K562 treated with DMSO at 1 percent for 24 hours (cell line): ENCODE data around the gene MUC21. TPM values are rescaled to one million over a fixed set of nuclear protein-coding genes. Genes with fewer than 3 reads are reported as not detected.

Experiments
- total RNA-seq: library from RNA; unstranded; fragments of 300-600 nt; gene quantifications from 2 replicates; pipeline ENCODE4 v1.2.3, GENCODE V29; 2022; ENCODE audit warnings: low read depth; ENCODE audit not compliant: insufficient read depth

MUC21 gene
- not detected in 2 replicates for total RNA-seq

DNA sequence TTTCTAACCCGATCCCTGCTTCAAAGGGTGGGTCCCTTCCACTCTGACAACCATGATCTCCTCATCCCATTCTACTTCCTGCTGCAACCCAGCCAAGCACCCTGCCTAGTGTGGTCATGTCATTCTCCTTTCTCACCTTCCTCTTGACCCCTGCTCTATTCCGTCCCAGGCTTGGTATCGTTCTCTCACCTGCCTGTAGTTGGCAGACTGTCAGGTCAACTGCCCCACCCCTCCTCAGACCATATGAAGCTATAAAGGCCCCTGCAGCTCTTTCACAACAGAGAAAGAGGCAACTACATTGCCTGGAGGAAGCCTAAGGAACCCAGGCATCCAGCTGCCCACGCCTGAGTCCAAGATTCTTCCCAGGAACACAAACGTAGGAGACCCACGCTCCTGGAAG, at the start of gene MUC21:
Gene MUC21 (plus strand): TSS at position 280 of the 400 bp plus-strand sequence. CDS start 241 bp downstream, outside the sequence.

DNA sequence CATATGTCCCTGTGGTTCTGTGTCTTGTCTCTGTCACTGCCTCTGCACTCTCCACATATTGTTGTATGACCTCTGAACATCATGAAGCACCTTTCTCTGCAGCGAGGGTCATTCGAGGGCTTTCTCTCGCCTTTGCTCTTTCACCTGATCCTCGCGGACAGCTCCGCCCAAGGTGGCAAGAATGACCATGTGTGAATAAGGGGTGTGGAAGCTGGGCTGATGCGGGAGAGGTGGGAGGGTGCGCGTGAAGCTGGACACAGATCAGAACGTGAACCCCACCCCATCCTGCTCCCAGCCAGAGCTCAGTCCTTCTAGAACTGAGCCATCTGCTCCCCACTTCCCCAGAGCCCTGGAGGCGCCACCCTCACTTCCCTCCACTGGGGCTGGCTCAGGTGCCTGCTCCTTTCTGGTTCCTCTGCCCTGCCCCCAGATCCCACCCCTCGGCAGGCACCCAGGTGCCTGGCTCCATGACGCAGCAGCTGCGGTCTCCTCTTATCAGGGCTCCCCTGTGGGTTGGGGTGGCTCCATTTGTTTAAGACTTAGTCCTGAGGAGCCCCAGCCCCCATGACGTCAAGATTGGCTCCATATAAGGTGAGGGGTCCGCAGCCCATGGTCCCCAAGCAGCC, 43.0 kb upstream of the MUC21 start, which contains the start of gene MUCL3:
Gene MUCL3 (plus strand): TSS at position 613 of the 626 bp plus-strand sequence. CDS start 27 bp downstream, outside the sequence.

DNA sequence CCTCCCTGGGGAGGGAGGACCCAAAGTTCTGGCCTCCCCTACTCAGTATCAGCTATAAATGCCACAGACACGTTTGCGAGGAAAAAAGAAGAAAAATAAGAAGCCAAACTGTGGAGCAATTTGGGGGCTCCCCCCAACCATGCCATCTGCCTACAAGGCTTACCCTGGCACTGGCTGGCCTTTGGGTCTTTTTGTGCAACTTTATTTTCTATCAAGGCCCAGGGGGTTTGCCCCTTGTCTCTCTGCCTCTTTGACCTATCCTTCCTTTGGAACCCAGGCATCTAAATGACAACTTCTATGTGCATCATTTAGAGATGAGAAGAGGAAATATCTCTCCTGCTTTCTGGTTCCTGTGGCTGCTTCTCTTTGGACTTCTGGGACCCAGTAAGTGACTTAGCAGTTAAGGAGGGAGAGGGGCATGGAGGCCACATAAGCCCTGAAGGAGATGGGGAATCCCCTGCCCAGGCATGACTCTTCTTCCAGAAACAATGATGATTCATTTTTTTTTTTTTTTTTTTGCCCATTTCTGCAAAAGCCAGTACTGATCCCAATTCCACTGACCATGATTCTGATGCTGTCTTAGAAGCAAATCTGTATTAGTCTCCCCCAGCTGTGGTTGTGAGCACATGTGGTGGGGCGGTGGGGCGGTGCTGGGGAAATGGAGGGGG, 27.0 kb downstream of the MUC21 start, which contains the start of gene MUC22:
Gene MUC22 (plus strand): TSS at position 82 of the 668 bp plus-strand sequence. CDS start 233 bp downstream, at position 315.

Other genes starting within 250 kb of the MUC21 start
- gene FLOT1, start 241.0 kb upstream of the MUC21 start, total RNA-seq, result 309 and 334 TPM in 2 replicates
- 187 and 201 TPM in 2 replicates for gene IER3, start 239.2 kb upstream of the MUC21 start, total RNA-seq
- 79.0 and 87.6 TPM in 2 replicates for gene DDR1, start 99.2 kb upstream of the MUC21 start, total RNA-seq
- 43.0 and 44.3 TPM in 2 replicates for gene GTF2H4, start 75.5 kb upstream of the MUC21 start, total RNA-seq
- 59.2 and 63.7 TPM in 2 replicates for gene VARS2, start 69.5 kb upstream of the MUC21 start, total RNA-seq
- not detected in 2 replicates for gene SFTA2, start 51.5 kb upstream of the MUC21 start, total RNA-seq
- gene MUCL3, start 42.7 kb upstream of the MUC21 start, total RNA-seq, result 0.05 TPM in 1 of 2 replicates, not detected in the other
- not detected in 2 replicates for gene MUC22, start 26.8 kb downstream of the MUC21 start, total RNA-seq
- gene C6orf15, start 128.9 kb downstream of the MUC21 start, total RNA-seq, result not detected in 2 replicates
- not detected in 2 replicates for gene PSORS1C1, start 131.1 kb downstream of the MUC21 start, total RNA-seq
- not detected in 2 replicates for gene CDSN, start 136.7 kb downstream of the MUC21 start, total RNA-seq
- gene PSORS1C2, start 155.3 kb downstream of the MUC21 start, total RNA-seq, result not detected in 2 replicates
- gene CCHCR1, start 174.1 kb downstream of the MUC21 start, total RNA-seq, result 39.6 and 47.7 TPM in 2 replicates
- 72.6 and 76.1 TPM in 2 replicates for gene TCF19, start 174.9 kb downstream of the MUC21 start, total RNA-seq
- gene POU5F1, start 187.0 kb downstream of the MUC21 start, total RNA-seq, result 0.91 and 1.3 TPM in 2 replicates